Measurements from ENCODE around the gene NEGR1. TPM values are rescaled to one million over a fixed set of nuclear protein-coding genes. Genes with fewer than 3 reads are reported as not detected.

Gene NEGR1
- total RNA-seq, 1 donor from 2014 or later: 19.2 TPM

- no peaks in the 10 kb centered on the region for H3K36me3 ChIP-seq
- H3K4me3 ChIP-seq: no peak overlapping the region
- intact Hi-C loops (cut with DNase I): no loop called here
- no peaks in the 10 kb centered on the region for H3K27me3 ChIP-seq
- no peaks in the 10 kb centered on the region for H3K9me3 ChIP-seq
- no peaks in the 10 kb centered on the region for H3K4me1 ChIP-seq
- H3K27ac ChIP-seq: no peak overlapping the region
- no peak for DNase-seq (ENCODE audit: extremely low spot score in 2 of 2)
- TF ChIP-seq POLR2AphosphoS5 (IDR thresholded peaks at IDR 0.05; ENCODE audit: insufficient read depth in 1 of 2, low read depth in 1 of 2) (no peak), POLR2A (IDR thresholded peaks at IDR 0.05) (no peak), CTCF (IDR thresholded peaks at IDR 0.05) (no peak)
These were observed 57.8 kb downstream of the NEGR1 start for GRCh38 chr1:72224506-72224905.

GRCh38 chr1:72221811-72222210 lies 60.5 kb downstream of the NEGR1 start:
- no peak for TF ChIP-seq CTCF (IDR thresholded peaks at IDR 0.05)
- TF ChIP-seq POLR2AphosphoS5 (IDR thresholded peaks at IDR 0.05; ENCODE audit: insufficient read depth in 1 of 2, low read depth in 1 of 2): no peak
- Histone ChIP-seq H3K36me3 (no peaks in the 10 kb centered on the region), H3K4me3 (no peak overlapping the region), H3K9me3 (no peaks in the 10 kb centered on the region), H3K4me1 (no peaks in the 10 kb centered on the region), H3K27ac (no peak overlapping the region), H3K27me3 (no peaks in the 10 kb centered on the region)
- intact Hi-C loops (cut with DNase I): no loop called here
- DNase-seq (ENCODE audit: extremely low spot score in 2 of 2): no peak

DNA sequence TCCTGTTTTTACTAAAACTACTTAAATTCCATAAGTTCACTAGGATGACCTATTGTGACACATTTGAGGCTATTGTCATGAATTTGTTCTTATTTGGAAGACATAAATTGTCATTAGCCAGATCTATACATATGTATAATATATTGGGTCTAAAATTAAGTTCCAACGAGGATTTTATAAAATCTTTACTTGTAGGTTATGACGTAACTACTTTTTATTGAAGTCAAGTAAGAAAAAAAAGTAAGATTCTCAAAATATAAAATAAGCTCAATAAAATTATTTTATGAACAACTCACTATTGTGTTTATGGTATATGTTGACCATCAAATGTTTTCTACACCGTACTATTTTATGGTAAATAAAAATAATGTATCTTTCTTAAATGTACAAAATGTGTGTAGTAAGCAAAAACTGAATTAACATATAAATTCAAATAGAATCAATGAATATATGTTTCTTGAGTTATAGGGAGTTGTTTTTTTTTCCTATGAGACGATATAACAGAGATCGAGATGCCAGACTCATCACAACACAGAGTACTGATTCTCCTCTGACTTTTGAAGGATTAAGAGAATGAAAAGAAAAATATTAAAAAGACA lies 64.1 kb downstream of the NEGR1 start:
- no peaks in the 10 kb centered on the region for H3K4me1 ChIP-seq
- H3K27me3 ChIP-seq: no peaks in the 10 kb centered on the region
- intact Hi-C loops (cut with DNase I): no loop called here
- H3K27ac ChIP-seq: no peak overlapping the region
- no peaks in the 10 kb centered on the region for H3K9me3 ChIP-seq
- DNase-seq (ENCODE audit: extremely low spot score in 2 of 2): no peak
- TF ChIP-seq POLR2A (IDR thresholded peaks at IDR 0.05) (no peak), POLR2AphosphoS5 (IDR thresholded peaks at IDR 0.05; ENCODE audit: insufficient read depth in 1 of 2, low read depth in 1 of 2) (no peak), CTCF (IDR thresholded peaks at IDR 0.05) (no peak)
- no peaks in the 10 kb centered on the region for H3K36me3 ChIP-seq
- no peak overlapping the region for H3K4me3 ChIP-seq

DNA sequence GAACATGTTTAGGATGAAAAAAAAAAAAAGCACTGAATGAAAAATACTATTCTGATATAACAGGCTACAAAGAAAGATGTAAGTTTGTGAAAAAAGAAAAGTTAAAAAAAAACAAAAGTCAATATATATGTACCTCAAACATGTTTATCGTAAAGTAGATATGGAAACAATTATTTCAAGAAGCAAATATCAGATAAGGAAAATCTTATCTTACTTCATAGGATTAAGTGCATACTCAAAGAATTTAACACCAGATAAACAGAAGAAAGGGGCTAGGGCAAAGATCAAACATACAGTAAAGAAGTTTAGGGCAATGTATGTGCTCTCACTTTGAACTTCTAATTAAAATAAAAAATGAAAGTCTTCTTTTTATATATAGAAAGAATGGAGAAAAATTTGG lies 75.3 kb downstream of the NEGR1 start:
- no peak for DNase-seq (ENCODE audit: extremely low spot score in 2 of 2)
- no peak overlapping the region for H3K27ac ChIP-seq
- no peaks in the 10 kb centered on the region for H3K9me3 ChIP-seq
- intact Hi-C loops (cut with DNase I): no loop called here
- H3K4me1 ChIP-seq: no peaks in the 10 kb centered on the region
- TF ChIP-seq CTCF (IDR thresholded peaks at IDR 0.05) (no peak), POLR2AphosphoS5 (IDR thresholded peaks at IDR 0.05; ENCODE audit: insufficient read depth in 1 of 2, low read depth in 1 of 2) (no peak), POLR2A (IDR thresholded peaks at IDR 0.05) (no peak)
- no peaks in the 10 kb centered on the region for H3K36me3 ChIP-seq
- no peak overlapping the region for H3K4me3 ChIP-seq
- no peaks in the 10 kb centered on the region for H3K27me3 ChIP-seq

DNA sequence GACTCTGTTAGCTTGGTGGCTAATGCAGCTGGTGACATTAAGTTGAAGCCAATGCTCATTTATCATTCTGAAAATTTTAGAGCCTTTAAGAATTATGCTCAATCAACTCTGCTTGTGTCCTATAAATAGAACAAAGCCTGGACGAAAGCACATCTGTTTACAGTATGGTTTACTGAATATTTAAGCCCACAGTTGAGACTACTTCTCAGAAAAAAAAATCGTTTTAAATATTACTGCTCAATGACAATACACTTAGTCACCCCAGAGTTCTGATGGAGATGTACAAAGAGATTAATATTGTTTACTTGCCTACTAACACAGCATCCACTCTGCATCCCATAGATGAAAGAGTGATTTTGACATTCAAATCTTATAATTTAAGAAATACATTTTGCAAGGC lies 79.6 kb downstream of the NEGR1 start:
- no peak overlapping the region for H3K27ac ChIP-seq
- no peaks in the 10 kb centered on the region for H3K9me3 ChIP-seq
- intact Hi-C loops (cut with DNase I): no loop called here
- no peak for TF ChIP-seq POLR2A (IDR thresholded peaks at IDR 0.05)
- no peak for TF ChIP-seq POLR2AphosphoS5 (IDR thresholded peaks at IDR 0.05; ENCODE audit: insufficient read depth in 1 of 2, low read depth in 1 of 2)
- TF ChIP-seq CTCF (IDR thresholded peaks at IDR 0.05): no peak
- H3K4me3 ChIP-seq: no peak overlapping the region
- no peaks in the 10 kb centered on the region for H3K36me3 ChIP-seq
- DNase-seq (ENCODE audit: extremely low spot score in 2 of 2): no peak
- H3K27me3 ChIP-seq: no peaks in the 10 kb centered on the region
- no peaks in the 10 kb centered on the region for H3K4me1 ChIP-seq
